Measurements from ENCODE around the gene PTPRH.
A peak's percentile ranks its signal among the peaks of the same experiment; 100 is the strongest.

Gene PTPRH

GRCh38 chr19:55223291-55224037 is 14.2 kb upstream of the PTPRH start:
- DNase-seq (ENCODE audit: extremely low read depth, low read depth), result no peak
- no peak for TF ChIP-seq CTCF (IDR thresholded peaks at IDR 0.05; ENCODE audit: low read depth, low read length)

GRCh38 chr19:55220525-55220924 is 11.2 kb upstream of the PTPRH start:
- no peak for DNase-seq (ENCODE audit: extremely low read depth, low read depth)
- TF ChIP-seq CTCF (IDR thresholded peaks at IDR 0.05; ENCODE audit: low read depth, low read length), result no peak

- peak; percentile 95 for DNase-seq (ENCODE audit: extremely low read depth, low read depth)
- no peak; the same call in 1 of the 2 replicates for TF ChIP-seq CTCF (IDR thresholded peaks at IDR 0.05; ENCODE audit: low read depth, low read length)
Measured at GRCh38 chr19:55216461-55217198, 7.3 kb upstream of the PTPRH start.

GRCh38 chr19:55213547-55213946 is 4.2 kb upstream of the PTPRH start:
- no peak for TF ChIP-seq CTCF (IDR thresholded peaks at IDR 0.05; ENCODE audit: low read depth, low read length)
- DNase-seq (ENCODE audit: extremely low read depth, low read depth), result no peak

GRCh38 chr19:55212447-55212846 is 3.1 kb upstream of the PTPRH start:
- TF ChIP-seq CTCF (IDR thresholded peaks at IDR 0.05; ENCODE audit: low read depth, low read length), result no peak
- DNase-seq (ENCODE audit: extremely low read depth, low read depth), result no peak

- peak; percentile 69 for DNase-seq (ENCODE audit: extremely low read depth, low read depth)
- no peak for TF ChIP-seq CTCF (IDR thresholded peaks at IDR 0.05; ENCODE audit: low read depth, low read length)
Measured at GRCh38 chr19:55209693-55210472, 582 bp upstream of the PTPRH start.

Measured in AG09319 (cell line).